LNCaP clone FGC (cell line): Measurements from ENCODE around the gene KIAA1217.
"Not testable (repeated sequence)": the region's sequence is repeated elsewhere in the genome, so short reads cannot be mapped to it uniquely, and the experiment has no call there.

Source experiments
- DNase-seq: peaks from one replicate; pipeline ENCODE4 v3.0.0-alpha.2; 2011; ENCODE audit warnings: low read depth
- H3K4me3 ChIP-seq: 2 replicates; pipeline ENCODE4 v1.5.1; 2011; ENCODE audit warnings: mild to moderate bottlenecking, low read depth, low read length, control low read depth
- TF ChIP-seq, protein P1 (sequence below): IDR thresholded peaks from 2 replicates; pipeline ENCODE4 v1.5.1; 2012; ENCODE audit warnings: mild to moderate bottlenecking; ENCODE audit not compliant: control insufficient read depth, insufficient read depth; ENCODE audit errors: extremely low read depth

Gene KIAA1217

DNA sequence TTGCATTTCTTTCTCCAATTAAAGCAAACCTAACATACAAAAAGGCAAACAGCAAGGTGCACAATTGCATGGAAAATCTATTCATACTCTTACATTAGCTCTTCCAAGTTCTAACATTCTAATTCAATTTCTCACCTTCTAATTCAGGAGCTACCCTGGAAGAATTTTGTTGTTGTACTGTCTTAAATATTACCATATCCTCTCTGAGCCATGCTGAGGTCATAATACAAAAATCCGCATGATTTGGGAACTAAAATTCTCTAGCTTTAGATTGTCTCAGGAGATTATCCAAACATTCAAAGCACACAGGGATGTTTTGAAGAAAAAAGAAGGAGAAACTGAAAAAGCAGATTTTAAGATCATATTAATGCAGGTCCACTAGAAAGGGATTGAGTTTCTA lies 229.9 kb downstream of the KIAA1217 start:
- no peak overlapping the region for H3K4me3 ChIP-seq
- no peak for DNase-seq
- TF ChIP-seq, protein P1, sequence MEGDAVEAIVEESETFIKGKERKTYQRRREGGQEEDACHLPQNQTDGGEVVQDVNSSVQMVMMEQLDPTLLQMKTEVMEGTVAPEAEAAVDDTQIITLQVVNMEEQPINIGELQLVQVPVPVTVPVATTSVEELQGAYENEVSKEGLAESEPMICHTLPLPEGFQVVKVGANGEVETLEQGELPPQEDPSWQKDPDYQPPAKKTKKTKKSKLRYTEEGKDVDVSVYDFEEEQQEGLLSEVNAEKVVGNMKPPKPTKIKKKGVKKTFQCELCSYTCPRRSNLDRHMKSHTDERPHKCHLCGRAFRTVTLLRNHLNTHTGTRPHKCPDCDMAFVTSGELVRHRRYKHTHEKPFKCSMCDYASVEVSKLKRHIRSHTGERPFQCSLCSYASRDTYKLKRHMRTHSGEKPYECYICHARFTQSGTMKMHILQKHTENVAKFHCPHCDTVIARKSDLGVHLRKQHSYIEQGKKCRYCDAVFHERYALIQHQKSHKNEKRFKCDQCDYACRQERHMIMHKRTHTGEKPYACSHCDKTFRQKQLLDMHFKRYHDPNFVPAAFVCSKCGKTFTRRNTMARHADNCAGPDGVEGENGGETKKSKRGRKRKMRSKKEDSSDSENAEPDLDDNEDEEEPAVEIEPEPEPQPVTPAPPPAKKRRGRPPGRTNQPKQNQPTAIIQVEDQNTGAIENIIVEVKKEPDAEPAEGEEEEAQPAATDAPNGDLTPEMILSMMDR = no peak

GRCh38 chr10:24439935-24440334 lies 231.0 kb downstream of the KIAA1217 start:
- no peak for DNase-seq
- no peak overlapping the region for H3K4me3 ChIP-seq
- TF ChIP-seq, protein P1 = no peak

GRCh38 chr10:24440817-24441797 lies 232.2 kb downstream of the KIAA1217 start:
- TF ChIP-seq, protein P1 = no peak
- H3K4me3 ChIP-seq = no peak overlapping the region
- DNase-seq = no peak

GRCh38 chr10:24442234-24442633 lies 233.3 kb downstream of the KIAA1217 start:
- TF ChIP-seq, protein P1 = no peak
- H3K4me3 ChIP-seq = no peak overlapping the region
- no peak for DNase-seq

DNA sequence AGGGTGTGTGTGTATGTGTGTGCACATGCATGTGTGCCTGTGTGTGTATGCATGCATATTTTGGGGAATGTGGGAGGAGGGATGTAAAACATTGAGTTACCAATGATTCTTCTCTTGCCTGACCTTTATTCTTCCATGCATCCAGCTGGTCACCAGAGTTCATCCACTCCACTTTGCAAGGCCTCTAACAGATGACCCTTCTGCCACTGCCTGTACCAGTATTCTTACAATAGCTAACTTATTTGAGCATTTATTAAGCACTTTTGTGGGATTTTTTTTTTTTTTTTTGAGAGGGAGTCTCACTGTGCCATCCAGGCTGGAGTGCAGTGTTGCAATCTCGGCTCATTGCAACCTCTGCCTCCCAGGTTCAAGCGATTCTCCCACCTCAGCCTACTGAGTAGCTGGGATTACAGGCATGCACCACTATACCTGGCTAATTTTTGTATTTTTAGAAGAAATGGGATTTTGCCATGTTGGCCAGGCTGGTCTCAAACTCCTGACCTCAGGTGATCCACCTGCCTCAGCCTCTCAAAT lies 233.8 kb downstream of the KIAA1217 start:
- not testable (repeated sequence) for DNase-seq, H3K4me3 ChIP-seq

DNA sequence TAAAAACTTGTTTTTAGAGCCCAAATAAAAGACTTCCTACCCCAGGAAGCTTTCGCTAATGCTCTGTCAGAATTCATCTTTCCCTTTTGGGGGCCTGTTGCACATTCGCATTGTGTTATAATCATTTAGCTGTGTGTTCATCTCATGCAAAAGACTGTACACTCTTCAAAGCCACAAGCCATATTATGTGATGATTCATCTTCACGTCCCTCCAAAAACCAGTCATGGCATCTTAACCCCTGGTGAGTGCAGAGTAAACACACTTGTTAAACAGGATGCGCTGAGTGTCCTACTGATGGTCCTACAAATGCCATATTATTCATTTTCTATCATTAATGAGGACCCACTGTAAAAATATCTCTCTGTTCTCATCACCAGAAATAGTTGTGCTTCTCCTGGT lies 235.4 kb downstream of the KIAA1217 start:
- TF ChIP-seq, protein P1 = no peak
- H3K4me3 ChIP-seq = no peak overlapping the region
- DNase-seq = no peak

GRCh38 chr10:24445958-24446357 lies 237.0 kb downstream of the KIAA1217 start:
- not testable (repeated sequence) for DNase-seq, H3K4me3 ChIP-seq

DNA sequence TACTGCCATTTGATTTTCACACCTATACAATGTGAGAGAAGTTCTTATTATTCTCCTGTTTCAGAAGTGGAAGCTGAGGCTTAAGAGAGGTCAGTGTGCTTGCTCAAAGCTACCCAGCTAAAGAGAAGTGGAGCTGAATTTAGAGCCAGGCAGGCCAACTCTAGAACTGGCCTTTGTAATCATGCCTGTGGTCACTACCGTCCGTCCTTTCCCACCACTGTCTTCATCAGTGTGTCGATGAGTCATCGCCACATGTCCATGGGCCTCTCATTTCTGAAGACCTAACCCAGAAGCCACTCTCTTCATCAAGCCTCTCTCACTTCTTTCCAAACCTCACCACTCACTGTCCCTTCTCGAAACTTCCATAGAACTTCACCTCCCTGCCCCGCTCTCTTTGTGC lies 237.8 kb downstream of the KIAA1217 start:
- no peak for DNase-seq
- no peak overlapping the region for H3K4me3 ChIP-seq
- TF ChIP-seq, protein P1 = no peak
